H1 (cell line): ENCODE results near the gene PEX14. TPM values are rescaled to one million over a fixed set of nuclear protein-coding genes. Genes with fewer than 3 reads are reported as not detected.

ENCODE experiments used
- CTCF ChIA-PET: fragments of 300-600 bp; sonication (Branson Sonifier 250); formaldehyde crosslinking; loops from one replicate; lab custom pipeline; 2021; ENCODE audit not compliant: partially characterized antibody; lab: Charles Lee
- POLR2A ChIA-PET: fragments of 300-600 bp; sonication (Branson Sonifier 250); formaldehyde crosslinking; loops from one replicate; lab custom pipeline; 2021; ENCODE audit warnings: inconsistent platforms; ENCODE audit not compliant: partially characterized antibody; lab: Charles Lee
- DNase-seq, 2 experiments: peaks; one replicate each; pipeline versions ENCODE4 v3.0.0 to v3.0.0-alpha.2; 2010 to 2022; ENCODE audit warnings: low spot score in 2 of 2, low read depth in 1 of 2, mixed read lengths in 1 of 2
- FAIRE-seq: peaks from 2 replicates; lab custom pipeline; 2011; peaks lifted over from hg19 to GRCh38; lab: Jason Lieb, UNC
- H2AFZ ChIP-seq: 2 replicates; pipeline ENCODE4 v1.8.1; 2012; ENCODE audit warnings: low read length, inconsistent platforms
- H2AK5ac ChIP-seq: 2 replicates; pipeline ENCODE4 v1.6.1; 2013; ENCODE audit warnings: low read depth, low read length
- H2BK120ac ChIP-seq: replicated peaks from 2 replicates; pipeline ENCODE3; 2013; ENCODE audit warnings: low read depth, low read length, inconsistent platforms
- H2BK12ac ChIP-seq: 2 replicates; pipeline ENCODE4 v1.6.1; 2013; ENCODE audit warnings: low read depth, low read length
- H2BK15ac ChIP-seq: 2 replicates; pipeline ENCODE4 v1.6.1; 2013; ENCODE audit warnings: low read length
- H2BK20ac ChIP-seq: 2 replicates; pipeline ENCODE4 v1.6.1; 2013; ENCODE audit warnings: low read length
- H2BK5ac ChIP-seq: 2 replicates; pipeline ENCODE4 v1.6.1; 2013; ENCODE audit warnings: low read depth, low read length
- H3K14ac ChIP-seq: 2 replicates; pipeline ENCODE4 v1.6.1; 2013; ENCODE audit warnings: inconsistent platforms; ENCODE audit not compliant: insufficient read length
- H3K18ac ChIP-seq: 2 replicates; pipeline ENCODE4 v1.6.1; 2013; ENCODE audit warnings: low read length; ENCODE audit errors: extremely low read depth
- H3K23ac ChIP-seq: 2 replicates; pipeline ENCODE4 v1.6.1; 2013; ENCODE audit warnings: inconsistent platforms; ENCODE audit not compliant: insufficient read length
- H3K23me2 ChIP-seq: 2 replicates; pipeline ENCODE4 v1.6.1; 2013; ENCODE audit warnings: low read depth, low read length
- H3K27ac ChIP-seq: 2 replicates; pipeline ENCODE4 v1.6.1; 2011; ENCODE audit warnings: low read depth, low read length, inconsistent platforms
- H3K27me3 ChIP-seq, 4 experiments: replicated peaks in 1 of 4; 1 replicate in 1 of 4; 2 replicates in 3 of 4; pipeline versions ENCODE4 v1.6.1 to v1.8.1; 2011 to 2013; ENCODE audit warnings: low read length in 3 of 4, mild to moderate bottlenecking in 3 of 4, inconsistent platforms in 2 of 4, mixed read lengths in 2 of 4, moderate library complexity in 1 of 4; ENCODE audit not compliant: control insufficient read depth in 3 of 4, insufficient read depth in 3 of 4; ENCODE audit errors: extremely low read depth in 1 of 4
- H3K36me3 ChIP-seq, 4 experiments: 2 replicates each; pipeline versions ENCODE4 v1.6.1 to v1.8.1; 2011 to 2013; ENCODE audit warnings: mild to moderate bottlenecking in 4 of 4, low read length in 3 of 4, moderate library complexity in 2 of 4, control low read depth in 1 of 4, inconsistent platforms in 1 of 4; ENCODE audit not compliant: insufficient read depth in 4 of 4, control insufficient read depth in 2 of 4
- H3K4ac ChIP-seq: replicated peaks from 2 replicates; pipeline ENCODE3; 2013; ENCODE audit warnings: low read length, low read depth, mixed read lengths, inconsistent platforms; ENCODE audit not compliant: insufficient read length
- H3K4me1 ChIP-seq, 4 experiments: replicated peaks in 1 of 4; 1 replicate in 1 of 4; 2 replicates in 3 of 4; pipeline versions ENCODE4 v1.6.1 to v1.8.1; 2011 to 2013; ENCODE audit warnings: low read length in 3 of 4, inconsistent platforms in 2 of 4, mixed read lengths in 1 of 4; ENCODE audit not compliant: insufficient read depth in 4 of 4, control insufficient read depth in 3 of 4
- H3K4me2 ChIP-seq, 2 experiments: 2 replicates each; pipeline versions ENCODE4 v1.6.1 to v1.8.1; 2011 to 2013; ENCODE audit warnings: low read depth in 2 of 2, low read length in 2 of 2, control low read depth in 1 of 2, inconsistent platforms in 1 of 2, mild to moderate bottlenecking in 1 of 2; ENCODE audit not compliant: insufficient read depth in 1 of 2
- H3K4me3 ChIP-seq, 4 experiments: fragments of 200-600, 300-600 bp in 1 of 4; sonication (generic), shearing (Covaris generic), sonication (Bioruptor Twin) in 1 of 4; 2 replicates each; pipeline versions ENCODE4 v1.5.1 to v1.8.1; 2011 to 2016; ENCODE audit warnings: low read length in 4 of 4, low read depth in 3 of 4, control low read depth in 2 of 4, inconsistent platforms in 2 of 4, mild to moderate bottlenecking in 2 of 4, mixed read lengths in 1 of 4, moderate library complexity in 1 of 4; ENCODE audit not compliant: insufficient read depth in 2 of 4; ENCODE audit errors: extremely low read depth in 1 of 4
- H3K56ac ChIP-seq: replicated peaks from 2 replicates; pipeline ENCODE3; 2013; ENCODE audit warnings: low read depth, mild to moderate bottlenecking, mixed read lengths, low read length, inconsistent platforms; ENCODE audit not compliant: insufficient read length
- H3K79me1 ChIP-seq: 2 replicates; pipeline ENCODE4 v1.6.1; 2013; ENCODE audit warnings: low read depth, low read length, control low read depth
- H3K79me2 ChIP-seq, 2 experiments: 2 replicates each; pipeline versions ENCODE4 v1.6.1 to v1.8.1; 2012 to 2013; ENCODE audit warnings: low read length in 2 of 2, mild to moderate bottlenecking in 2 of 2, inconsistent platforms in 1 of 2; ENCODE audit not compliant: insufficient read depth in 2 of 2, control insufficient read depth in 1 of 2
- H3K9ac ChIP-seq, 4 experiments: replicated peaks in 1 of 4; 1 replicate in 1 of 4; 2 replicates in 3 of 4; pipeline versions ENCODE4 v1.6.1 to v1.8.1; 2011 to 2013; ENCODE audit warnings: low read depth in 3 of 4, low read length in 3 of 4, control low read depth in 2 of 4, mild to moderate bottlenecking in 2 of 4, moderate library complexity in 2 of 4, inconsistent platforms in 1 of 4; ENCODE audit errors: extremely low read depth in 1 of 4
- H3K9me3 ChIP-seq, 2 experiments: 2 replicates each; pipeline versions ENCODE4 v1.6.1 to v1.8.1; 2012 to 2013; ENCODE audit warnings: mild to moderate bottlenecking in 2 of 2, moderate library complexity in 2 of 2, control low read depth in 1 of 2, inconsistent platforms in 1 of 2, low read depth in 1 of 2, low read length in 1 of 2, mixed read lengths in 1 of 2; ENCODE audit not compliant: insufficient read depth in 2 of 2
- H4K20me1 ChIP-seq, 2 experiments: replicated peaks in 1 of 2; 2 replicates each; pipeline versions ENCODE3 to v1.8.1; 2011 to 2013; ENCODE audit warnings: inconsistent platforms in 2 of 2, low read length in 2 of 2, mild to moderate bottlenecking in 1 of 2; ENCODE audit not compliant: insufficient read depth in 2 of 2, control insufficient read depth in 1 of 2
- H4K5ac ChIP-seq: 2 replicates; pipeline ENCODE4 v1.6.1; 2013; ENCODE audit warnings: low read length, low read depth, mixed read lengths, inconsistent platforms; ENCODE audit not compliant: insufficient read length
- H4K8ac ChIP-seq: 2 replicates; pipeline ENCODE4 v1.8.0; 2013; ENCODE audit warnings: mild to moderate bottlenecking, moderate library complexity, low read length, inconsistent platforms; ENCODE audit not compliant: insufficient read depth; ENCODE audit errors: extremely low read depth
- H4K91ac ChIP-seq: replicated peaks from 2 replicates; pipeline ENCODE3; 2013; ENCODE audit warnings: low read length, mixed read lengths, inconsistent platforms; ENCODE audit not compliant: insufficient read length
- CHD2 ChIP-seq: IDR thresholded peaks from 2 replicates; pipeline ENCODE4 v1.6.1; 2012; ENCODE audit warnings: low read length, improper control_type of control experiment
- CREB1 ChIP-seq: IDR thresholded peaks from 2 replicates; pipeline ENCODE4 v1.6.1; 2012; ENCODE audit warnings: inconsistent platforms
- EGR1 ChIP-seq: IDR thresholded peaks from 2 replicates; pipeline ENCODE4 v1.6.1; 2011; ENCODE audit warnings: low read depth, low read length, borderline replicate concordance
- EP300 ChIP-seq, 2 experiments: IDR thresholded peaks; 1 replicate in 1 of 2; 2 replicates in 1 of 2; pipeline ENCODE4 v1.6.1; 2011 to 2012; ENCODE audit warnings: low read depth in 2 of 2, low read length in 2 of 2, mild to moderate bottlenecking in 2 of 2, borderline replicate concordance in 1 of 2, inconsistent platforms in 1 of 2, moderate library complexity in 1 of 2
- GABPA ChIP-seq: IDR thresholded peaks from 2 replicates; pipeline ENCODE4 v1.6.1; 2011; ENCODE audit warnings: mild to moderate bottlenecking, low read length, moderate library complexity, borderline replicate concordance; ENCODE audit not compliant: insufficient read depth
- RFX5 ChIP-seq: IDR thresholded peaks from 2 replicates; pipeline ENCODE4 v1.6.1; 2011; ENCODE audit warnings: low read depth, low read length, improper control_type of control experiment, borderline replicate concordance
- RXRA ChIP-seq: IDR thresholded peaks from 2 replicates; pipeline ENCODE4 v1.6.1; 2011; ENCODE audit warnings: low read depth, mild to moderate bottlenecking, low read length, moderate library complexity; ENCODE audit not compliant: insufficient read depth
- TAF1 ChIP-seq: IDR thresholded peaks from 2 replicates; pipeline ENCODE4 v1.6.1; 2011; ENCODE audit warnings: mild to moderate bottlenecking, low read depth, low read length
- TEAD4 ChIP-seq: IDR thresholded peaks from 2 replicates; pipeline ENCODE4 v1.6.1; 2012; ENCODE audit warnings: low read depth, low read length, inconsistent platforms, mixed read lengths
- YY1 ChIP-seq: IDR thresholded peaks from 2 replicates; pipeline ENCODE4 v1.6.1; 2011; ENCODE audit warnings: low read depth, mild to moderate bottlenecking, low read length
- WGBS, 2 experiments: shearing (Covaris generic) in 1 of 2; methylation state at CpG; one replicate each; pipeline versions ENCODE4 v1.1.6 to v1.1.7; 2013 to 2015; ENCODE audit warnings: low lambda C conversion rate in 2 of 2, mixed read lengths in 2 of 2, inconsistent platforms in 1 of 2, low coverage in 1 of 2, missing lambda C conversion rate in 1 of 2; ENCODE audit not compliant: insufficient replicate concordance in 2 of 2, insufficient coverage in 1 of 2, insufficient read length in 1 of 2; ENCODE audit errors: extremely low coverage in 1 of 2, missing lambda C conversion rate in 1 of 2; 5-methylcytosine and 5-hydroxymethylcytosine counted together
- polyA plus RNA-seq, 7 experiments: library from polyadenylated mRNA; depleted of rRNA in 3 of 7; stranded (reverse) in 5 of 7; unstranded in 2 of 7; fragments of >200 nt in 5 of 7; fragments of 200-250 nt in 2 of 7; gene quantifications; 1 replicate in 5 of 7; 2 replicates in 1 of 7; 4 replicates in 1 of 7; pipeline versions ENCODE4 v1.2.1 to v1.2.3, GENCODE V29; 2011 to 2013; ENCODE audit warnings: missing spikeins in 2 of 7, mixed read lengths in 2 of 7
- total RNA-seq: library from RNA; stranded (reverse); fragmentation: NEBNext Ultra II Directional; extraction: Animal tissue kit (Norgen Biotek cat#: 25700); gene quantifications from 2 replicates; pipeline ENCODE4 v1.2.1, GENCODE V29; 2021
- TF ChIP-seq, protein P1 (sequence below): IDR thresholded peaks from 2 replicates; pipeline ENCODE4 v1.6.1; 2012; ENCODE audit warnings: inconsistent platforms

The PEX14 gene
- total and polyA plus RNA-seq, 2 of the 8 experiments (the other 6 are each of a cell fraction or from before 2014, with no cell fraction given): 13.0 to 19.8 TPM

DNA sequence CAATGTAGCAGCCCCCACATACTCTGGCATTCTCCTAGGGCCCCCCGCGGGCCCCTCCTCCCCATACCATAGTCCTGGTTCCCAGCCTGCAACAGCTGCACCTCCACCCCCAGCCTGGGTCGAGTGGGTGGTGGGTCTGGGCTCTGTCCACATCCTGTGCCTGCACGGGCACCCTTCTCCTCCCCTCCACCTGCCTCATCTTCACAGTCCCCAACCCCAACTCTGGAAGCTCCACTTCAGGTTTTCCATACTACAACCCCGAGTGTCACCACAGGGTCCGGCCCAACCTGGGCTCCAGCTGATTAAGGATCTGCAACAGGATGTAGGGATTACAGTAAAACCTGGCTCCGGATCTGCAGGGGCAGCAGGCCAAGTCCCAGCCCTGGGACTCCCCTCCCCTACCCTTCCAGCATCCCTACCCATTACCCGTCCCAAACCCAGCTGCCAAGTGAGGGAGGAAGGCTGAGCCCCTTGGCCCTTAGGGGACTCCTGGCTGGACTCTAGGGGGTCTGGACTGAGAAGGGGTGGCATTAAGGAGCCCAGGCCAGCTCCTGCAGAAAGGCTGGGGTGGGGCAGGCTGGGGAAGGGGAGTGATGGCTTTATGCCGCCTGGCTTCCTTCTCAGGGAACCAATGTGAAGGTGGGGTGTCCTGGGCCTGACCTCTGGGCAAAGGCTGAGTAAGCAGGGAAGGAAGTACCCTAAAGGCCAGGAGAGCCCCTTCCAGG lies 204.9 kb downstream of the PEX14 start:
- Histone ChIP-seq H2BK5ac (no peak overlapping the region), H3K14ac (no peak overlapping the region), H3K23ac (no peak overlapping the region), H3K27me3 (no peaks in the 10 kb centered on the region), H2BK12ac (peak overlapping the region; percentile 19; the same call in 1 of the 2 replicates), H3K36me3 (0 out of 8 replicates have a peak, but pooled peaks cover 0 to 2% (median 0%) of the 10 kb centered on the region in 4 experiments), H3K9ac (no peak overlapping the region), H2AK5ac (no peak overlapping the region), H2BK120ac (no peak overlapping the region), H3K18ac (no peak overlapping the region), H3K56ac (no peak overlapping the region), H3K4me3 (no peak overlapping the region), H2BK20ac (0 out of 2 replicates have a peak overlapping the region, but pooled peaks have one; percentile 83), H3K79me1 (no peaks in the 10 kb centered on the region), H4K8ac (no peak overlapping the region; the same call in 1 of the 2 replicates), H3K27ac (no peak overlapping the region), H3K79me2 (no peaks in the 10 kb centered on the region), H3K4ac (no peak overlapping the region), H3K4me2 (no peak overlapping the region), H2BK15ac (no peak overlapping the region; the same call in 1 of the 2 replicates), H3K9me3 (no peaks in the 10 kb centered on the region), H4K5ac (no peak overlapping the region), H2AFZ (no peak overlapping the region), H4K20me1 (peaks cover 0 to 2% of the 10 kb centered on the region in 2 experiments), H3K4me1 (peaks cover 11 to 51% (median 39%) of the 10 kb centered on the region in 4 experiments), H4K91ac (peak overlapping the region; percentile 67), H3K23me2 (no peaks in the 10 kb centered on the region)
- peak; percentile 43 to 83 for DNase-seq
- 35% methylated on average over 7 of the region's 9 CpGs; no CpG with 5 or more reads in 1 of the 2 experiments for WGBS, 2 experiments
- peak; percentile 99 for FAIRE-seq
- POLR2A ChIA-PET: interaction anchor here (1.1 to 1.3 kb wide), 3 partner anchors 9 to 198 kb away, joined by 3 to 5 read pairs (median 5); no protein-coding TSS in a partner anchor
- CTCF ChIA-PET: interaction anchor here (0.9 to 3.0 kb wide), 12 partner anchors 10 to 231 kb away, joined by 3 to 9 read pairs (median 4); no protein-coding TSS in a partner anchor
- TF ChIP-seq, protein P1, sequence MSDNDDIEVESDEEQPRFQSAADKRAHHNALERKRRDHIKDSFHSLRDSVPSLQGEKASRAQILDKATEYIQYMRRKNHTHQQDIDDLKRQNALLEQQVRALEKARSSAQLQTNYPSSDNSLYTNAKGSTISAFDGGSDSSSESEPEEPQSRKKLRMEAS: no peak
- TF ChIP-seq TAF1 (no peak), GABPA (peak; percentile 75; the same call in 1 of the 2 replicates), RFX5 (peak; percentile 67), CREB1 (peak; percentile 78), EP300 (IDR thresholded peaks at IDR 0.05; ENCODE audit: borderline replicate concordance in 1 of 2, low read depth in 2 of 2, low read length in 2 of 2) (peak in 1 of 2 experiments; percentile 35; a peak in 1 of 3 replicates), TEAD4 (0 out of 2 replicates have a peak, but pooled peaks have one; percentile 5), YY1 (peak; percentile 83), CHD2 (no peak), EGR1 (peak; percentile 90), RXRA (0 out of 2 replicates have a peak, but pooled peaks have one; percentile 45)
